A673 (cell line): ENCODE data around the gene TNFRSF25. TPM values are rescaled to one million over a fixed set of nuclear protein-coding genes. Genes with fewer than 3 reads are reported as not detected.

Experiments
- BruUV-seq: library from RNA; stranded (reverse); fragments of 400-500 nt; replicated peaks from 2 replicates; lab custom pipeline; 2021; lab: Mats Ljungman, UMichigan
- CTCF ChIA-PET: fragments of 300-600 bp; sonication (Branson Sonifier 250); formaldehyde crosslinking; loops from one replicate; lab custom pipeline; 2022; ENCODE audit warnings: antibody characterized with exemption; lab: Charles Lee
- POLR2A ChIA-PET: fragments of 300-600 bp; sonication (Branson Sonifier 250); formaldehyde crosslinking; loops from one replicate; lab custom pipeline; 2022; ENCODE audit warnings: antibody characterized with exemption; ENCODE audit not compliant: low non-redundant PET; lab: Charles Lee
- DNase-seq: peaks from one replicate; pipeline ENCODE4 v3.0.0-alpha.2; 2015; ENCODE audit warnings: low spot score
- H3K27ac ChIP-seq: fragments of 200-600 bp; sonication (generic); 2 replicates; pipeline ENCODE4 v1.5.1; 2016; ENCODE audit warnings: mixed run types, low read depth, mild to moderate bottlenecking, mixed read lengths, antibody characterized with exemption, low read length; ENCODE audit not compliant: poor library complexity, severe bottlenecking
- H3K27me3 ChIP-seq: fragments of 200-600 bp; sonication (generic); replicated peaks from 2 replicates; pipeline ENCODE4 v1.6.1; 2017; ENCODE audit warnings: mixed run types, low read depth, mild to moderate bottlenecking, mixed read lengths, antibody characterized with exemption, low read length; ENCODE audit not compliant: insufficient read depth, poor library complexity
- H3K36me3 ChIP-seq: fragments of 200-600 bp; sonication (generic); 2 replicates; pipeline ENCODE4 v1.6.1; 2016; ENCODE audit warnings: mixed run types, mild to moderate bottlenecking, mixed read lengths, antibody characterized with exemption, low read length; ENCODE audit not compliant: insufficient read depth, poor library complexity, severe bottlenecking
- H3K4me1 ChIP-seq: fragments of 200-600 bp; sonication (generic); 2 replicates; pipeline ENCODE4 v1.6.1; 2017; ENCODE audit warnings: mixed run types, mild to moderate bottlenecking, mixed read lengths, antibody characterized with exemption, low read length; ENCODE audit not compliant: insufficient read depth, poor library complexity, severe bottlenecking
- H3K4me3 ChIP-seq: fragments of 200-600 bp; sonication (generic); 2 replicates; pipeline ENCODE4 v1.5.1; 2016; ENCODE audit warnings: low read depth, mixed run types, mild to moderate bottlenecking, mixed read lengths, low read length; ENCODE audit not compliant: poor library complexity, severe bottlenecking
- H3K9me3 ChIP-seq: fragments of 200-600 bp; sonication (generic); 2 replicates; pipeline ENCODE4 v1.6.1; 2016; ENCODE audit warnings: mixed run types, low read depth, mild to moderate bottlenecking, mixed read lengths, antibody characterized with exemption, low read length; ENCODE audit not compliant: poor library complexity, severe bottlenecking
- EZH2 ChIP-seq: fragments of 200-600 bp; sonication (generic); IDR thresholded peaks from 2 replicates; pipeline ENCODE4 v1.6.1; 2017; ENCODE audit warnings: borderline replicate concordance, low read depth, mild to moderate bottlenecking, mixed read lengths, antibody characterized with exemption, low read length; ENCODE audit not compliant: poor library complexity, severe bottlenecking
- intact Hi-C: fragments of 100-400 bp; cut with micrococcal nuclease; formaldehyde crosslinking; loops from one replicate; pipeline ENCODE4 v1.10.0; 2022; ENCODE audit not compliant: unreplicated experiment
- total RNA-seq: library from RNA; stranded (reverse); gene quantifications from 2 replicates; pipeline ENCODE4 v1.2.3, GENCODE V29; 2021
- TF ChIP-seq, protein P1 (sequence below): fragments of 300-800, 200-600 bp; sonication (generic); conservative IDR thresholded peaks from 2 replicates; pipeline ENCODE4 v1.5.1; 2017; ENCODE audit warnings: low read depth, mild to moderate bottlenecking, antibody characterized with exemption, low read length, moderate library complexity, mixed read lengths

TNFRSF25 gene
- total RNA-seq, 1 experiment from 2014 or later, result 0.97 TPM

DNA sequence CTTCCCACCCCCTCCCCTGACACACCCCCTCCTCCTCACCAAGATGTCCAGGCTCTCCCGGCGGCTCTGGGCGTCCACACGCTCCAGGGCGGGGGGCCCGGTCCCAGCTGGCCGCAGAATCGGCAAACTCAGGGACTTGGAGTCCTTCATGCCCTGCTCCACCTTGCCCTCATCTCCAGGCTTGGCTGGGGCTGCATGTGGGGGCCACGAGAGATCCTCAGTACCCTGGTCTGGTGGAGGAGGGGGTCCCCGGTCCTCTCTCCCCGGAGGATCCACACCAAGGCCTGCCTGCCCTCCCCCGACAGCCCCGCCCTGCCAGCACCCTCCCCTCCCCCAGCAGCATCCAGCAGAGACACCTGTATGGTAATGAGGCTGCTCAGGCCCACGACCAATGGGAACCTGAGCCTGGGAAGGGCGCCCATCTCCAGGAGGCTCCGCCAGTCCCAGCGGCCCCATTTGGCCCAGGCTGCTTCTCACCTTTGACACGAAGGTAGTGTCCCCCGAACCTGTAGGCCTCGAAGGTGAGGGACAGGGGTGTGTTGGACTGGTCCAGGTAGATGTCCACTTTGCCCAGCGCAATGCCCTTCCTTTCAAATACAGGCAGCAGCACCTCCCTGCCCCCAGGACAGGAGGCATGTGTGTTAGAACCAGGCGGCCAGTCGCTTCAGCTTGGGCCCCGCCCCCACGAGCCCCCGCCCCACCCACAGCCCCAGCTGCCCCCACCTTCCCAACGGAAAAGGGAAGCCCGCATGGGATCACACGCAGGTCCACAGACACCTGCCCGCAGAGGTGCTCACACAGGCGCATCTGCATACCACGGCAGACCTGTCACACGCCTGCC is 8.2 kb upstream of the TNFRSF25 start:
- intact Hi-C loops, result loop anchor here (2.0 kb wide), 1 partner anchor 227 kb away; no protein-coding TSS in a partner anchor
- CTCF ChIA-PET, result interaction anchor here (0.5 kb wide), 1 partner anchor 34 kb away, joined by 4 read pairs; no protein-coding TSS in a partner anchor

DNA sequence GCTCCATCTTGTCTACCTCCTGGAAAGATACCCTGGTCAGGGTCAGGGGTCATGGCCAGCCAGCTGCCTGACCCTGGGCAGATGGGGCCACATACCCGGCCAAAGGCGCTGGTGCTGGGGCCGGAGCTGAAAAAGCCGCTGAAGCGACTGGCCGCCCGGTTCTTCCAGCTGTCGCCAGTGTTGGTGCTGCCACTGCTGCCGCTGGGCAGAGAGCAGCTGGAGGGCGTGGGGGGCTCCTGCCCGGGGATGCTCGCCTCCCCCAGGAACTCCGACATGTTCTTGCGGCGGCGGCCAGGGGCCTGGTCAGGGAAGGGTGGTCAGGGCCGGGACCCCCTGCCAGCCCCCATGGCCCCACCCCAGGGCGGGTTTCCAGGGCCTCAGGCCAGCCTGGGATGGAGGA is 7.2 kb upstream of the TNFRSF25 start:
- Histone ChIP-seq H3K4me1 (no peaks in the 10 kb centered on the region), H3K27ac (no peak overlapping the region), H3K27me3 (no peaks in the 10 kb centered on the region), H3K36me3 (no peaks in the 10 kb centered on the region), H3K9me3 (no peaks in the 10 kb centered on the region), H3K4me3 (no peak overlapping the region)
- intact Hi-C loops, result no loop called here
- no peak for DNase-seq
- POLR2A ChIA-PET, result no interaction called here
- CTCF ChIA-PET, result interaction anchor here (0.9 to 1.1 kb wide), 2 partner anchors 12 to 227 kb away, joined by 3 to 5 read pairs; no protein-coding TSS in a partner anchor
- TF ChIP-seq EZH2, result no peak
- TF ChIP-seq, protein P1, sequence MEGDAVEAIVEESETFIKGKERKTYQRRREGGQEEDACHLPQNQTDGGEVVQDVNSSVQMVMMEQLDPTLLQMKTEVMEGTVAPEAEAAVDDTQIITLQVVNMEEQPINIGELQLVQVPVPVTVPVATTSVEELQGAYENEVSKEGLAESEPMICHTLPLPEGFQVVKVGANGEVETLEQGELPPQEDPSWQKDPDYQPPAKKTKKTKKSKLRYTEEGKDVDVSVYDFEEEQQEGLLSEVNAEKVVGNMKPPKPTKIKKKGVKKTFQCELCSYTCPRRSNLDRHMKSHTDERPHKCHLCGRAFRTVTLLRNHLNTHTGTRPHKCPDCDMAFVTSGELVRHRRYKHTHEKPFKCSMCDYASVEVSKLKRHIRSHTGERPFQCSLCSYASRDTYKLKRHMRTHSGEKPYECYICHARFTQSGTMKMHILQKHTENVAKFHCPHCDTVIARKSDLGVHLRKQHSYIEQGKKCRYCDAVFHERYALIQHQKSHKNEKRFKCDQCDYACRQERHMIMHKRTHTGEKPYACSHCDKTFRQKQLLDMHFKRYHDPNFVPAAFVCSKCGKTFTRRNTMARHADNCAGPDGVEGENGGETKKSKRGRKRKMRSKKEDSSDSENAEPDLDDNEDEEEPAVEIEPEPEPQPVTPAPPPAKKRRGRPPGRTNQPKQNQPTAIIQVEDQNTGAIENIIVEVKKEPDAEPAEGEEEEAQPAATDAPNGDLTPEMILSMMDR, result no peak
- BruUV-seq, result no TSS peak

More for the DNA sequence above, 8.2 kb upstream of the TNFRSF25 start:
- POLR2A ChIA-PET, result no interaction called here
- no peaks in the 10 kb centered on the region for H3K9me3 ChIP-seq
- no TSS peak for BruUV-seq
- H3K4me1 ChIP-seq, result no peaks in the 10 kb centered on the region
- no peak overlapping the region for H3K4me3 ChIP-seq
- TF ChIP-seq, protein P1, result no peak
- no peak for TF ChIP-seq EZH2
- H3K36me3 ChIP-seq, result no peaks in the 10 kb centered on the region
- no peak overlapping the region for H3K27ac ChIP-seq
- H3K27me3 ChIP-seq, result no peaks in the 10 kb centered on the region
- no peak for DNase-seq

DNA sequence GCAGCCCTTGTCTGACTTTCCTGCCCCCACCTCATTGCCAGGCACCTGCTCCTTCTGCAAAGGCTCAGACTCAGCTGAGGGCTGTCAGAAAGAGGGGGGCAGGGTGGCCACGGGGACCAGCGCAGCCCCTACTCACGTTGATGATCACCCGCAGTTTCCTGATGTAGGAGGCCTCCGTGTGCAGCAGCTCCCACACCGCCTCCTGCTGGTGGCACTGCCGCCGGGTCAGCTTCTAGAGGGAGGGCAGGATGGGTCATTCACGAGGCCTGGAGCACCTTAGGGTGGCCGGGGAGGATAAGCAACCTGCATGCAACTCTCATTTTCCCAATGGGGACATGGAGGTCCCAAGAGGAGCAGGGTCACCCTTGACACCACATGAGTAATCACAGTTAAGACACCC is 6.4 kb upstream of the TNFRSF25 start:
- no TSS peak for BruUV-seq
- CTCF ChIA-PET, result interaction anchor here (1.1 kb wide), 1 partner anchor 226 kb away, joined by 3 read pairs; no protein-coding TSS in a partner anchor
- POLR2A ChIA-PET, result no interaction called here
- TF ChIP-seq, protein P1, result peak; percentile 59
- TF ChIP-seq EZH2, result no peak
- no peak for DNase-seq
- Histone ChIP-seq H3K36me3 (no peaks in the 10 kb centered on the region), H3K4me3 (no peak overlapping the region), H3K9me3 (no peaks in the 10 kb centered on the region), H3K27me3 (no peaks in the 10 kb centered on the region), H3K4me1 (no peaks in the 10 kb centered on the region), H3K27ac (no peak overlapping the region)
- intact Hi-C loops, result no loop called here
